ENCODE results near the gene DUOX1.

The DUOX1 gene

DNA sequence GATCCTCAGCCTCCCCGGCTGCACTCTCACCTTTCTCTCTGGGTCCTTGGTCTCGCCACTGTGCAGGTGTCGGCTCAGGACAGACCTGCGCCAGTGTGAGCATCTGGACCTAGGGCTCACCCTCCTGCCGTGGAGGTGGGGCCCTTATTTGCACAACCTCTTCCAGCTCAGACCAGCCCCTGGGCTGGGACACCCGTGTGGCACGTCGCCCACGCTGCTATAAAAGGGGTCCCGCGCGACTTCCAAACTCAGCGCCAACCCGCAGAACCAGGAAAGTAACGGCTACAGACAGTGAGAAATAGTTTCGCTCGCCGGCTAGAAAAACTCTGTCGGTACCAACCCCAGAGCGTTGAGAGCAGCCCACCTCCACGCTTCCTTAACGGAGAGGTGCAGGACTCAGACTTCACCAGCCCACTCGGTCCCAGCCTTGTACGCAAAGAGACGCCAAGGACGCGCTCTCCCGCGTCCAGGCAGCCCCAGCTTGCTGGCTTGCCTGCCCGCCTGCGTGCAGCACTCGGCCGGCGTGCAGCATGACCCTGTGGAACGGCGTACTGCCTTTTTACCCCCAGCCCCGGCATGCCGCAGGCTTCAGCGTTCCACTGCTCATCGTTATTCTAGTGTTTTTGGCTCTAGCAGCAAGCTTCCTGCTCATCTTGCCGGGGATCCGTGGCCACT, 15.6 kb upstream of the DUOX1 start, which contains the start of the genes DUOX2 and DUOXA2:
Gene DUOX2 (minus strand): TSS at position 97 of the 675 bp plus-strand sequence. CDS start 761 bp downstream, outside the sequence.
Gene DUOXA2 (plus strand): TSS at position 251 of the 675 bp plus-strand sequence. CDS start 280 bp downstream, at position 531.
- Histone ChIP-seq H3K4me2 (ENCODE audit: low read length) (no peak within 1 kb of the TSS), H3K27ac (ENCODE audit: low read length) (no peak within 1 kb of the TSS), H4K20me1 (ENCODE audit: insufficient read depth, low read length) (no peaks in the 10 kb centered on the region), H3K4me3 (ENCODE audit: low read length) (no peak within 1 kb of the TSS), H3K79me2 (ENCODE audit: low read length) (no peaks in the 10 kb centered on the region), H3K9me3 (ENCODE audit: insufficient read depth, low read length) (no peaks in the 10 kb centered on the region), H3K27me3 (ENCODE audit: low read depth, low read length) (no peaks in the 10 kb centered on the region), H3K4me1 (ENCODE audit: low read length) (no peaks in the 10 kb centered on the region), H2AFZ (ENCODE audit: low read depth, low read length) (no peak within 1 kb of the TSS), H3K9ac (ENCODE audit: low read length) (no peak within 1 kb of the TSS), H3K36me3 (replicated peaks; ENCODE audit: low read depth, low read length) (no peaks in the 10 kb centered on the region)
- TF ChIP-seq EZH2phosphoT487 (IDR thresholded peaks at IDR 0.05; ENCODE audit: low read depth) = no peak
- TF ChIP-seq, protein P1, sequence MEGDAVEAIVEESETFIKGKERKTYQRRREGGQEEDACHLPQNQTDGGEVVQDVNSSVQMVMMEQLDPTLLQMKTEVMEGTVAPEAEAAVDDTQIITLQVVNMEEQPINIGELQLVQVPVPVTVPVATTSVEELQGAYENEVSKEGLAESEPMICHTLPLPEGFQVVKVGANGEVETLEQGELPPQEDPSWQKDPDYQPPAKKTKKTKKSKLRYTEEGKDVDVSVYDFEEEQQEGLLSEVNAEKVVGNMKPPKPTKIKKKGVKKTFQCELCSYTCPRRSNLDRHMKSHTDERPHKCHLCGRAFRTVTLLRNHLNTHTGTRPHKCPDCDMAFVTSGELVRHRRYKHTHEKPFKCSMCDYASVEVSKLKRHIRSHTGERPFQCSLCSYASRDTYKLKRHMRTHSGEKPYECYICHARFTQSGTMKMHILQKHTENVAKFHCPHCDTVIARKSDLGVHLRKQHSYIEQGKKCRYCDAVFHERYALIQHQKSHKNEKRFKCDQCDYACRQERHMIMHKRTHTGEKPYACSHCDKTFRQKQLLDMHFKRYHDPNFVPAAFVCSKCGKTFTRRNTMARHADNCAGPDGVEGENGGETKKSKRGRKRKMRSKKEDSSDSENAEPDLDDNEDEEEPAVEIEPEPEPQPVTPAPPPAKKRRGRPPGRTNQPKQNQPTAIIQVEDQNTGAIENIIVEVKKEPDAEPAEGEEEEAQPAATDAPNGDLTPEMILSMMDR (IDR thresholded peaks at IDR 0.05; ENCODE audit: low read depth, low read length) = no peak

DNA sequence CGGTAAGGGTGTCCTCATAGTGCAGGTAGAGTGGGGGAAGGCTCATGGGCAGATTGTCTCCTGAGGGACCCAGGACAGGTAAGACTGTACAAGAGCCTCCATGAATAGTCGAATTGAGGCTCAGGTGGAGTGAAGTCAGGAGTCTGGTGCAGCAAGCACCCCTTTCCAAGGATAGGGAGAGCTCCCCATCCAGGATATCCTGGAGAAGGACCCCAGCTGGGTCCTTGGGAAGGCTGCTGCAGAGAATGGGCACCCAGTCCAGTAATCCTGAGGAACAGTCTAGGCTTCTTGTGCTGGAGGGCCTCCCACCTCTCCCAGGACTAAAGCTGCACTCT, 15.1 kb upstream of the DUOX1 start:
- H2AFZ ChIP-seq (ENCODE audit: low read depth, low read length) = no peak overlapping the region
- TF ChIP-seq, protein P1 (IDR thresholded peaks at IDR 0.05; ENCODE audit: low read depth, low read length) = no peak
- no peak for TF ChIP-seq EZH2phosphoT487 (IDR thresholded peaks at IDR 0.05; ENCODE audit: low read depth)
- no peaks in the 10 kb centered on the region for H3K79me2 ChIP-seq (ENCODE audit: low read length)
- H3K27me3 ChIP-seq (ENCODE audit: low read depth, low read length) = no peaks in the 10 kb centered on the region
- no peaks in the 10 kb centered on the region for H4K20me1 ChIP-seq (ENCODE audit: insufficient read depth, low read length)
- no peak overlapping the region for H3K4me2 ChIP-seq (ENCODE audit: low read length)
- no peak overlapping the region for H3K27ac ChIP-seq (ENCODE audit: low read length)
- no peak overlapping the region for H3K4me3 ChIP-seq (ENCODE audit: low read length)
- no peak overlapping the region for H3K9ac ChIP-seq (ENCODE audit: low read length)
- H3K4me1 ChIP-seq (ENCODE audit: low read length) = no peaks in the 10 kb centered on the region
- H3K9me3 ChIP-seq (ENCODE audit: insufficient read depth, low read length) = no peaks in the 10 kb centered on the region
- no peaks in the 10 kb centered on the region for H3K36me3 ChIP-seq (replicated peaks; ENCODE audit: low read depth, low read length)

DNA sequence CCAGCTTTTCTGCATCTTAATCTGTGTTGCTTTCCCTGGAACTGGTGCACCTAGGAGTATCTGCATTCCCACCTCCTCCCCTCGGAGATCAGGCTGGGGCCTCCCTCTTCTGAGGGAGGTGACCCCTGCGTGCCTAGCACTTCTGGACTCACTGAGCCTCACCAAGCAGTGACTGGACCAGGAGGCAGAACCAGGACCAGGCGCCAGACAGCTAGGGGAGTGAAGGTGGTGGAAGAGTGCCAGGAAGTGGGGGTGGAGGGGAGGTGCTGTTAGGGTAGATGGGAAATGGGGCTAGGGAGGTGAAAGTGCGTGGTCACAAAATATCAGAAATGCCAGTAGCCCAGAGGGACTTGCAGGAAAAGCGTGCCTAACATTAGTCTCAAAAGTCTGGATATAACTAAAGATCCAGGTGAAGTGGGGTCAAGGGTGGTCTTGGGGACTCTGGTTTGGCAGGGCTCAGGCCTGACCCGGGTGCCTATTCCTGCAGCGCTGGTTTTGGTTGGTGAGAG, 14.4 kb upstream of the DUOX1 start:
- Histone ChIP-seq H3K4me3 (ENCODE audit: low read length) (no peak overlapping the region), H3K79me2 (ENCODE audit: low read length) (no peaks in the 10 kb centered on the region), H3K27me3 (ENCODE audit: low read depth, low read length) (no peaks in the 10 kb centered on the region), H3K4me2 (ENCODE audit: low read length) (no peak overlapping the region), H3K27ac (ENCODE audit: low read length) (no peak overlapping the region), H3K36me3 (replicated peaks; ENCODE audit: low read depth, low read length) (no peaks in the 10 kb centered on the region), H4K20me1 (ENCODE audit: insufficient read depth, low read length) (no peaks in the 10 kb centered on the region), H3K4me1 (ENCODE audit: low read length) (no peaks in the 10 kb centered on the region), H3K9ac (ENCODE audit: low read length) (no peak overlapping the region), H2AFZ (ENCODE audit: low read depth, low read length) (no peak overlapping the region), H3K9me3 (ENCODE audit: insufficient read depth, low read length) (no peaks in the 10 kb centered on the region)
- TF ChIP-seq, protein P1 (IDR thresholded peaks at IDR 0.05; ENCODE audit: low read depth, low read length) = no peak
- no peak for TF ChIP-seq EZH2phosphoT487 (IDR thresholded peaks at IDR 0.05; ENCODE audit: low read depth)

DNA sequence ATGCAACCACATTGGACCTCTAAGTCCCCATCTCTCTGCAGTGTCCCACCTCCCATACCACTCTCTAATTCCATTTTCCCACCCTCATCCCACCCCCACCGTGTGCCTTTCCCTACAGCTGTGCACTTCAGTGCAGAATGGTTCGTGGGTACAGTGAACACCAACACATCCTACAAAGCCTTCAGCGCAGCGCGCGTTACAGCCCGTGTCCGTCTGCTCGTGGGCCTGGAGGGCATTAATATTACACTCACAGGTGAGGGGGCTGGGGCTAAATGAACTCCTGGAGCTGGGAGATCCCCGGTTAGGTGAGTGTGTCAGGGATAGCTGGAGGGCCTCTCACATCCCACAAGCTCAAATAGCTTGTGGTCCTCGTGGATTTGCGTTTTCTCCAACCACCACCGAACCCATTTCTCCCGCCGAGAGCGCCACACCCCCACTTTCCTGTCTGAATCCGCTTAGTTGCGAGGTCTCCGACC, 13.8 kb upstream of the DUOX1 start:
- TF ChIP-seq, protein P1 (IDR thresholded peaks at IDR 0.05; ENCODE audit: low read depth, low read length) = no peak
- TF ChIP-seq EZH2phosphoT487 (IDR thresholded peaks at IDR 0.05; ENCODE audit: low read depth) = no peak
- no peak overlapping the region for H3K4me2 ChIP-seq (ENCODE audit: low read length)
- H3K36me3 ChIP-seq (replicated peaks; ENCODE audit: low read depth, low read length) = no peaks in the 10 kb centered on the region
- H3K27me3 ChIP-seq (ENCODE audit: low read depth, low read length) = no peaks in the 10 kb centered on the region
- H4K20me1 ChIP-seq (ENCODE audit: insufficient read depth, low read length) = no peaks in the 10 kb centered on the region
- H3K9me3 ChIP-seq (ENCODE audit: insufficient read depth, low read length) = no peaks in the 10 kb centered on the region
- H3K4me1 ChIP-seq (ENCODE audit: low read length) = no peaks in the 10 kb centered on the region
- H3K79me2 ChIP-seq (ENCODE audit: low read length) = no peaks in the 10 kb centered on the region
- H3K9ac ChIP-seq (ENCODE audit: low read length) = no peak overlapping the region
- no peak overlapping the region for H3K27ac ChIP-seq (ENCODE audit: low read length)
- H3K4me3 ChIP-seq (ENCODE audit: low read length) = no peak overlapping the region
- H2AFZ ChIP-seq (ENCODE audit: low read depth, low read length) = no peak overlapping the region
